H1 (cell line): ENCODE results near the gene CLEC2B. TPM values are rescaled to one million over a fixed set of nuclear protein-coding genes. Genes with fewer than 3 reads are reported as not detected.

Experiments used
- CTCF ChIA-PET: fragments of 300-600 bp; sonication (Branson Sonifier 250); formaldehyde crosslinking; loops from one replicate; lab custom pipeline; 2021; ENCODE audit not compliant: partially characterized antibody; lab: Charles Lee
- POLR2A ChIA-PET: fragments of 300-600 bp; sonication (Branson Sonifier 250); formaldehyde crosslinking; loops from one replicate; lab custom pipeline; 2021; ENCODE audit warnings: inconsistent platforms; ENCODE audit not compliant: partially characterized antibody; lab: Charles Lee
- DNase-seq, 2 experiments: peaks; one replicate each; pipeline versions ENCODE4 v3.0.0 to v3.0.0-alpha.2; 2010 to 2022; ENCODE audit warnings: low spot score in 2 of 2, low read depth in 1 of 2, mixed read lengths in 1 of 2
- FAIRE-seq: peaks from 2 replicates; lab custom pipeline; 2011; peaks lifted over from hg19 to GRCh38; lab: Jason Lieb, UNC
- H2AFZ ChIP-seq: 2 replicates; pipeline ENCODE4 v1.8.1; 2012; ENCODE audit warnings: low read length, inconsistent platforms
- H2AK5ac ChIP-seq: 2 replicates; pipeline ENCODE4 v1.6.1; 2013; ENCODE audit warnings: low read depth, low read length
- H2BK120ac ChIP-seq: replicated peaks from 2 replicates; pipeline ENCODE3; 2013; ENCODE audit warnings: low read depth, low read length, inconsistent platforms
- H2BK12ac ChIP-seq: 2 replicates; pipeline ENCODE4 v1.6.1; 2013; ENCODE audit warnings: low read depth, low read length
- H2BK15ac ChIP-seq: 2 replicates; pipeline ENCODE4 v1.6.1; 2013; ENCODE audit warnings: low read length
- H2BK20ac ChIP-seq: 2 replicates; pipeline ENCODE4 v1.6.1; 2013; ENCODE audit warnings: low read length
- H2BK5ac ChIP-seq: 2 replicates; pipeline ENCODE4 v1.6.1; 2013; ENCODE audit warnings: low read depth, low read length
- H3K14ac ChIP-seq: 2 replicates; pipeline ENCODE4 v1.6.1; 2013; ENCODE audit warnings: inconsistent platforms; ENCODE audit not compliant: insufficient read length
- H3K18ac ChIP-seq: 2 replicates; pipeline ENCODE4 v1.6.1; 2013; ENCODE audit warnings: low read length; ENCODE audit errors: extremely low read depth
- H3K23ac ChIP-seq: 2 replicates; pipeline ENCODE4 v1.6.1; 2013; ENCODE audit warnings: inconsistent platforms; ENCODE audit not compliant: insufficient read length
- H3K23me2 ChIP-seq: 2 replicates; pipeline ENCODE4 v1.6.1; 2013; ENCODE audit warnings: low read depth, low read length
- H3K27ac ChIP-seq: 2 replicates; pipeline ENCODE4 v1.6.1; 2011; ENCODE audit warnings: low read depth, low read length, inconsistent platforms
- H3K27me3 ChIP-seq, 4 experiments: replicated peaks in 1 of 4; 1 replicate in 1 of 4; 2 replicates in 3 of 4; pipeline versions ENCODE4 v1.6.1 to v1.8.1; 2011 to 2013; ENCODE audit warnings: low read length in 3 of 4, mild to moderate bottlenecking in 3 of 4, inconsistent platforms in 2 of 4, mixed read lengths in 2 of 4, moderate library complexity in 1 of 4; ENCODE audit not compliant: control insufficient read depth in 3 of 4, insufficient read depth in 3 of 4; ENCODE audit errors: extremely low read depth in 1 of 4
- H3K36me3 ChIP-seq, 4 experiments: 2 replicates each; pipeline versions ENCODE4 v1.6.1 to v1.8.1; 2011 to 2013; ENCODE audit warnings: mild to moderate bottlenecking in 4 of 4, low read length in 3 of 4, moderate library complexity in 2 of 4, control low read depth in 1 of 4, inconsistent platforms in 1 of 4; ENCODE audit not compliant: insufficient read depth in 4 of 4, control insufficient read depth in 2 of 4
- H3K4ac ChIP-seq: replicated peaks from 2 replicates; pipeline ENCODE3; 2013; ENCODE audit warnings: low read length, low read depth, mixed read lengths, inconsistent platforms; ENCODE audit not compliant: insufficient read length
- H3K4me1 ChIP-seq, 4 experiments: replicated peaks in 1 of 4; 1 replicate in 1 of 4; 2 replicates in 3 of 4; pipeline versions ENCODE4 v1.6.1 to v1.8.1; 2011 to 2013; ENCODE audit warnings: low read length in 3 of 4, inconsistent platforms in 2 of 4, mixed read lengths in 1 of 4; ENCODE audit not compliant: insufficient read depth in 4 of 4, control insufficient read depth in 3 of 4
- H3K4me2 ChIP-seq, 2 experiments: 2 replicates each; pipeline versions ENCODE4 v1.6.1 to v1.8.1; 2011 to 2013; ENCODE audit warnings: low read depth in 2 of 2, low read length in 2 of 2, control low read depth in 1 of 2, inconsistent platforms in 1 of 2, mild to moderate bottlenecking in 1 of 2; ENCODE audit not compliant: insufficient read depth in 1 of 2
- H3K4me3 ChIP-seq, 4 experiments: fragments of 200-600, 300-600 bp in 1 of 4; sonication (generic), shearing (Covaris generic), sonication (Bioruptor Twin) in 1 of 4; 2 replicates each; pipeline versions ENCODE4 v1.5.1 to v1.8.1; 2011 to 2016; ENCODE audit warnings: low read length in 4 of 4, low read depth in 3 of 4, control low read depth in 2 of 4, inconsistent platforms in 2 of 4, mild to moderate bottlenecking in 2 of 4, mixed read lengths in 1 of 4, moderate library complexity in 1 of 4; ENCODE audit not compliant: insufficient read depth in 2 of 4; ENCODE audit errors: extremely low read depth in 1 of 4
- H3K56ac ChIP-seq: replicated peaks from 2 replicates; pipeline ENCODE3; 2013; ENCODE audit warnings: low read depth, mild to moderate bottlenecking, mixed read lengths, low read length, inconsistent platforms; ENCODE audit not compliant: insufficient read length
- H3K79me1 ChIP-seq: 2 replicates; pipeline ENCODE4 v1.6.1; 2013; ENCODE audit warnings: low read depth, low read length, control low read depth
- H3K79me2 ChIP-seq, 2 experiments: 2 replicates each; pipeline versions ENCODE4 v1.6.1 to v1.8.1; 2012 to 2013; ENCODE audit warnings: low read length in 2 of 2, mild to moderate bottlenecking in 2 of 2, inconsistent platforms in 1 of 2; ENCODE audit not compliant: insufficient read depth in 2 of 2, control insufficient read depth in 1 of 2
- H3K9ac ChIP-seq, 4 experiments: replicated peaks in 1 of 4; 1 replicate in 1 of 4; 2 replicates in 3 of 4; pipeline versions ENCODE4 v1.6.1 to v1.8.1; 2011 to 2013; ENCODE audit warnings: low read depth in 3 of 4, low read length in 3 of 4, control low read depth in 2 of 4, mild to moderate bottlenecking in 2 of 4, moderate library complexity in 2 of 4, inconsistent platforms in 1 of 4; ENCODE audit errors: extremely low read depth in 1 of 4
- H3K9me3 ChIP-seq, 2 experiments: 2 replicates each; pipeline versions ENCODE4 v1.6.1 to v1.8.1; 2012 to 2013; ENCODE audit warnings: mild to moderate bottlenecking in 2 of 2, moderate library complexity in 2 of 2, control low read depth in 1 of 2, inconsistent platforms in 1 of 2, low read depth in 1 of 2, low read length in 1 of 2, mixed read lengths in 1 of 2; ENCODE audit not compliant: insufficient read depth in 2 of 2
- H4K20me1 ChIP-seq, 2 experiments: replicated peaks in 1 of 2; 2 replicates each; pipeline versions ENCODE3 to v1.8.1; 2011 to 2013; ENCODE audit warnings: inconsistent platforms in 2 of 2, low read length in 2 of 2, mild to moderate bottlenecking in 1 of 2; ENCODE audit not compliant: insufficient read depth in 2 of 2, control insufficient read depth in 1 of 2
- H4K5ac ChIP-seq: 2 replicates; pipeline ENCODE4 v1.6.1; 2013; ENCODE audit warnings: low read length, low read depth, mixed read lengths, inconsistent platforms; ENCODE audit not compliant: insufficient read length
- H4K8ac ChIP-seq: 2 replicates; pipeline ENCODE4 v1.8.0; 2013; ENCODE audit warnings: mild to moderate bottlenecking, moderate library complexity, low read length, inconsistent platforms; ENCODE audit not compliant: insufficient read depth; ENCODE audit errors: extremely low read depth
- H4K91ac ChIP-seq: replicated peaks from 2 replicates; pipeline ENCODE3; 2013; ENCODE audit warnings: low read length, mixed read lengths, inconsistent platforms; ENCODE audit not compliant: insufficient read length
- BRCA1 ChIP-seq: IDR thresholded peaks from 2 replicates; pipeline ENCODE4 v1.6.1; 2012; ENCODE audit warnings: low read depth, low read length, improper control_type of control experiment
- CHD2 ChIP-seq: IDR thresholded peaks from 2 replicates; pipeline ENCODE4 v1.6.1; 2012; ENCODE audit warnings: low read length, improper control_type of control experiment
- EP300 ChIP-seq, 2 experiments: IDR thresholded peaks; 1 replicate in 1 of 2; 2 replicates in 1 of 2; pipeline ENCODE4 v1.6.1; 2011 to 2012; ENCODE audit warnings: low read depth in 2 of 2, low read length in 2 of 2, mild to moderate bottlenecking in 2 of 2, borderline replicate concordance in 1 of 2, inconsistent platforms in 1 of 2, moderate library complexity in 1 of 2
- WGBS, 2 experiments: shearing (Covaris generic) in 1 of 2; methylation state at CpG; one replicate each; pipeline versions ENCODE4 v1.1.6 to v1.1.7; 2013 to 2015; ENCODE audit warnings: low lambda C conversion rate in 2 of 2, mixed read lengths in 2 of 2, inconsistent platforms in 1 of 2, low coverage in 1 of 2, missing lambda C conversion rate in 1 of 2; ENCODE audit not compliant: insufficient replicate concordance in 2 of 2, insufficient coverage in 1 of 2, insufficient read length in 1 of 2; ENCODE audit errors: extremely low coverage in 1 of 2, missing lambda C conversion rate in 1 of 2; 5-methylcytosine and 5-hydroxymethylcytosine counted together
- polyA plus RNA-seq, 7 experiments: library from polyadenylated mRNA; depleted of rRNA in 3 of 7; stranded (reverse) in 5 of 7; unstranded in 2 of 7; fragments of >200 nt in 5 of 7; fragments of 200-250 nt in 2 of 7; gene quantifications; 1 replicate in 5 of 7; 2 replicates in 1 of 7; 4 replicates in 1 of 7; pipeline versions ENCODE4 v1.2.1 to v1.2.3, GENCODE V29; 2011 to 2013; ENCODE audit warnings: missing spikeins in 2 of 7, mixed read lengths in 2 of 7
- total RNA-seq: library from RNA; stranded (reverse); fragmentation: NEBNext Ultra II Directional; extraction: Animal tissue kit (Norgen Biotek cat#: 25700); gene quantifications from 2 replicates; pipeline ENCODE4 v1.2.1, GENCODE V29; 2021

The CLEC2B gene
- total and polyA plus RNA-seq, 2 of the 8 experiments (the other 6 are each of a cell fraction or from before 2014, with no cell fraction given), result not detected

DNA sequence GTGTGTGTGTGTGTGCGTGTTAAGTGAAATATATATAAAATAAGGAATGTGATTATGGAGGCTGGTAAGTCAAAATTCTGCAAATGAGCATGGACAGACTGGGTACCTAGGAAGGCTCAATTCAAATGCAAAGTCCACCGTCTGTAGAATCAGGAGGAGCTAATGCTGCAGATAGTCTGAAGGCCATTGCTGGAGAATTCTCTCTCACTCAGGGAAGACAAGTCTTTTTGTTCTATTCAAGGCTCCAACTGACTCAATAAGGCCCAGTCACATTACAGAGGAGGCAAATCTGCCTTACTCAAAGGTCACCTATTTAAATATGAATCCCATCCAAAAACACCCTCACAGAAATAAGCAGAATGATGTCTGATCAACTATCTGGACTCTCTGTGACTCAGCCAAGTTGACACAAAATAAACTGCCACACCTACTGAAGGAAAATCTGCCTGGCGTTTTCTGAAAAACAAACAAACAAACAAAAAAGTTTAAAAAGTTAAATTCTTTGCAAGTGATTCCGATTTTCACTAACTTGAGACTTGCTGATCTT lies 11.5 kb upstream of the CLEC2B start:
- H4K91ac ChIP-seq, result no peak overlapping the region
- no peaks in the 10 kb centered on the region for H3K79me1 ChIP-seq
- ChIA-PET CTCF (interaction anchor here (0.7 to 1.4 kb wide), 3 partner anchors 8 to 131 kb away, joined by 3 to 4 read pairs (median 3); no protein-coding TSS in a partner anchor), POLR2A (interaction anchor here (0.7 to 1.2 kb wide), 3 partner anchors 20 to 82 kb away, joined by 3 to 4 read pairs (median 3); no protein-coding TSS in a partner anchor)
- H2BK5ac ChIP-seq, result no peak overlapping the region
- no peak overlapping the region for H3K4ac ChIP-seq
- no peak overlapping the region for H2BK20ac ChIP-seq
- peaks cover 0 to 6% (median under 1%) of the 10 kb centered on the region in 4 experiments; a peak in 2 of 7 replicates for H3K4me1 ChIP-seq
- TF ChIP-seq BRCA1 (no peak), EP300 (IDR thresholded peaks at IDR 0.05; ENCODE audit: borderline replicate concordance in 1 of 2, low read depth in 2 of 2, low read length in 2 of 2) (no peak), CHD2 (no peak)
- 76 to 100% methylated on average over 1 to 4 of the region's 4 CpGs for WGBS, 2 experiments
- H3K9ac ChIP-seq, result no peak overlapping the region
- H3K56ac ChIP-seq, result no peak overlapping the region
- no peaks in the 10 kb centered on the region for H3K23me2 ChIP-seq
- no peaks in the 10 kb centered on the region for H3K9me3 ChIP-seq
- no peak overlapping the region for H3K18ac ChIP-seq
- no peak for FAIRE-seq
- no peak overlapping the region for H2BK12ac ChIP-seq
- H3K14ac ChIP-seq, result no peak overlapping the region
- no peak overlapping the region for H3K4me2 ChIP-seq
- H3K23ac ChIP-seq, result no peak overlapping the region
- H2AK5ac ChIP-seq, result 0 out of 2 replicates have a peak overlapping the region, but pooled peaks have one; percentile 10
- no peak overlapping the region for H3K27ac ChIP-seq
- H4K8ac ChIP-seq, result no peak overlapping the region
- no peaks in the 10 kb centered on the region for H3K79me2 ChIP-seq
- no peak overlapping the region for H2AFZ ChIP-seq
- no peak overlapping the region for H2BK15ac ChIP-seq
- H3K36me3 ChIP-seq, result no peaks in the 10 kb centered on the region
- no peak overlapping the region for H4K5ac ChIP-seq
- no peaks in the 10 kb centered on the region for H4K20me1 ChIP-seq
- no peaks in the 10 kb centered on the region for H3K27me3 ChIP-seq
- H2BK120ac ChIP-seq, result no peak overlapping the region
- no peak for DNase-seq
- no peak overlapping the region for H3K4me3 ChIP-seq
